Liver (tissue), 9 donors: ENCODE measurements around the gene KLF16. TPM values are rescaled to one million over a fixed set of nuclear protein-coding genes. Genes with fewer than 3 reads are reported as not detected.
A peak's percentile ranks its signal among the peaks of the same experiment; 100 is the strongest.

Experiments
- DNase-seq: peaks from one replicate; pipeline ENCODE4 v3.0.0-alpha.2; 2017; ENCODE audit warnings: low spot score
- H3K27ac ChIP-seq, 2 donors: one replicate each; pipeline ENCODE4 v1.7.0; 2013; ENCODE audit warnings: inconsistent platforms in 2 of 2, low read length in 2 of 2, control low read depth in 1 of 2, low read depth in 1 of 2, mild to moderate bottlenecking in 1 of 2
- H3K27me3 ChIP-seq, 4 donors: one replicate each; pipeline versions ENCODE4 v1.6.1 to v1.7.0; 2013; ENCODE audit warnings: low read length in 3 of 4, inconsistent platforms in 1 of 4, mild to moderate bottlenecking in 1 of 4, moderate library complexity in 1 of 4; ENCODE audit not compliant: control insufficient read depth in 4 of 4, insufficient read depth in 4 of 4
- H3K36me3 ChIP-seq, 4 donors: one replicate each; pipeline versions ENCODE4 v1.6.1 to v1.7.0; 2013; ENCODE audit warnings: low read length in 3 of 4, mild to moderate bottlenecking in 3 of 4, low read depth in 1 of 4, moderate library complexity in 1 of 4; ENCODE audit not compliant: control insufficient read depth in 4 of 4, insufficient read depth in 3 of 4
- H3K4me1 ChIP-seq, 4 donors: one replicate each; pipeline versions ENCODE4 v1.6.1 to v1.7.0; 2013; ENCODE audit warnings: low read length in 3 of 4, mild to moderate bottlenecking in 3 of 4, moderate library complexity in 1 of 4; ENCODE audit not compliant: control insufficient read depth in 4 of 4, insufficient read depth in 4 of 4
- H3K4me3 ChIP-seq, 3 donors: one replicate each; pipeline versions ENCODE4 v1.6.1 to v1.7.0; 2013; ENCODE audit warnings: low read length in 3 of 3, control low read depth in 1 of 3, low read depth in 1 of 3, mild to moderate bottlenecking in 1 of 3
- H3K9ac ChIP-seq, 2 donors: one replicate each; pipeline ENCODE4 v1.7.0; 2013; ENCODE audit warnings: low read length in 2 of 2, mild to moderate bottlenecking in 2 of 2, moderate library complexity in 2 of 2, control low read depth in 1 of 2, low read depth in 1 of 2
- H3K9me3 ChIP-seq, 4 donors: one replicate each; pipeline versions ENCODE4 v1.6.1 to v1.7.0; 2013; ENCODE audit warnings: low read length in 3 of 4; ENCODE audit not compliant: control insufficient read depth in 4 of 4
- FOXA1 ChIP-seq: IDR thresholded peaks from 2 replicates; pipeline ENCODE4 v1.6.1; 2016; ENCODE audit warnings: antibody characterized with exemption
- GABPA ChIP-seq, 2 donors: IDR thresholded peaks in 1 of 2; conservative IDR thresholded peaks in 1 of 2; 2 replicates each; pipeline ENCODE4 v1.6.1; 2016; ENCODE audit warnings: antibody characterized with exemption in 2 of 2, mild to moderate bottlenecking in 1 of 2, moderate library complexity in 1 of 2
- HNF4A ChIP-seq, 2 donors: conservative IDR thresholded peaks; 2 replicates each; pipeline ENCODE4 v1.6.1; 2016; ENCODE audit warnings: antibody characterized with exemption in 2 of 2, mild to moderate bottlenecking in 2 of 2
- HNF4G ChIP-seq: IDR thresholded peaks from 2 replicates; pipeline ENCODE4 v1.6.1; 2016; ENCODE audit warnings: antibody characterized with exemption
- JUND ChIP-seq, 2 donors: IDR thresholded peaks; 2 replicates each; pipeline ENCODE4 v1.6.1; 2016; ENCODE audit warnings: antibody characterized with exemption in 2 of 2
- NR2F2 ChIP-seq: IDR thresholded peaks from 2 replicates; pipeline ENCODE4 v1.6.1; 2016; ENCODE audit warnings: antibody characterized with exemption
- RAD21 ChIP-seq, 2 donors: IDR thresholded peaks; 2 replicates each; pipeline ENCODE4 v1.6.1; 2016; ENCODE audit warnings: antibody characterized with exemption in 2 of 2, mild to moderate bottlenecking in 2 of 2
- RXRA ChIP-seq, 2 donors: IDR thresholded peaks; 2 replicates each; pipeline ENCODE4 v1.6.1; 2017 to 2018; ENCODE audit warnings: antibody characterized with exemption in 2 of 2, mild to moderate bottlenecking in 1 of 2
- SP1 ChIP-seq: IDR thresholded peaks from 2 replicates; pipeline ENCODE4 v1.6.1; 2018; ENCODE audit warnings: antibody characterized with exemption, mild to moderate bottlenecking
- TAF1 ChIP-seq: conservative IDR thresholded peaks from 2 replicates; pipeline ENCODE4 v1.6.1; 2016; ENCODE audit warnings: antibody characterized with exemption, mild to moderate bottlenecking
- YY1 ChIP-seq: IDR thresholded peaks from 2 replicates; pipeline ENCODE4 v1.6.1; 2016; ENCODE audit warnings: antibody characterized with exemption, mild to moderate bottlenecking
- WGBS: extraction: QIAGEN DNeasy Blood & Tissue Kit; methylation state at CpG from one replicate; pipeline ENCODE4 v1.1.7; 2013; 5-methylcytosine and 5-hydroxymethylcytosine counted together
- polyA plus RNA-seq, 2 donors: library from polyadenylated mRNA; stranded (reverse) in 1 of 2; unstranded in 1 of 2; fragments of 200-250 nt in 1 of 2; fragments of >200 nt in 1 of 2; fragmentation: Nextera tagmentation in 1 of 2; extraction: Ambion mirVana in 1 of 2; gene quantifications; one replicate each; pipeline versions ENCODE4 v1.2.1 to v1.2.3, GENCODE V29; 2013 to 2015
- total RNA-seq, 2 donors: library from RNA; depleted of rRNA; stranded (reverse); fragments of >200 nt; gene quantifications; one replicate each; pipeline ENCODE4 v1.2.3, GENCODE V29; 2014
- TF ChIP-seq, protein P1 (sequence below): IDR thresholded peaks from 2 replicates; pipeline ENCODE4 v1.6.1; 2016; ENCODE audit warnings: antibody characterized with exemption
- TF ChIP-seq, protein P2 (sequence below): fragments of 150-350 bp; IDR thresholded peaks from 2 replicates; pipeline ENCODE4 v1.5.1; 2017; ENCODE audit warnings: improper control_type of control experiment, low read depth, low read length; ENCODE audit not compliant: missing input control
- TF ChIP-seq, protein P3 (sequence below): IDR thresholded peaks from 2 replicates; pipeline ENCODE4 v1.6.1; 2016; ENCODE audit warnings: antibody characterized with exemption, mild to moderate bottlenecking
- TF ChIP-seq, protein P4 (sequence below): IDR thresholded peaks from 2 replicates; pipeline ENCODE4 v1.6.1; 2016; ENCODE audit warnings: antibody characterized with exemption
- TF ChIP-seq, protein P5 (sequence below): IDR thresholded peaks from 2 replicates; pipeline ENCODE4 v1.6.1; 2016; ENCODE audit warnings: antibody characterized with exemption
- donor health status: healthy.
- donor health status: healthy.
- donor health status: healthy.
- donor health status: healthy.
- donor health status: healthy.

The KLF16 gene
- total and polyA plus RNA-seq, 4 donors, result 1.2 to 14.8 (median 6.0) TPM

DNA sequence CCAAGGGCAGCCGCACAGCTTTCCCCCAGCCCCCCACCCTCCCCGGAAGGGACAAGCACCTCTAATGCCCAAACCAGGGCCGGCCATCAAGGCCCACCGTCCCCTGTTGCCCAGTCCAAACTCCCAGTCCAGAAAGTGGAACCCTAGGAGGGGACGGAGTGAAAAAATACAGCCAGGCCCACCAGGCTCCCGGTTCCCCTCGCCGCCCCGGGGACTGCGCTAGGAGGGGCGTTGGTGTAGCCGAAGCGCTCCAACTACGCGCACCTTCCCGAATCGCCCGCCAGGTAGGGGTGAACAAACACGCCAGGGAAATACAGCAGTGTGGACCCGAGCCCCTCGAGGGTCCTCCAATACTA, 1.3 kb downstream of the KLF16 start:
- WGBS, result 8% methylated on average over 21 of the region's 21 CpGs
- Histone ChIP-seq H3K36me3 (no peaks in the 10 kb centered on the region), H3K9me3 (no peaks in the 10 kb centered on the region), H3K4me1 (peaks cover 31 to 68% (median 50%) of the 10 kb centered on the region in 4 donors), H3K4me3 (peak overlapping the region; percentile 80 to 94 (median 82)), H3K27me3 (no peaks in the 10 kb centered on the region), H3K9ac (no peak overlapping the region), H3K27ac (peak overlapping the region; percentile 8 to 79)
- TF ChIP-seq, protein P1, sequence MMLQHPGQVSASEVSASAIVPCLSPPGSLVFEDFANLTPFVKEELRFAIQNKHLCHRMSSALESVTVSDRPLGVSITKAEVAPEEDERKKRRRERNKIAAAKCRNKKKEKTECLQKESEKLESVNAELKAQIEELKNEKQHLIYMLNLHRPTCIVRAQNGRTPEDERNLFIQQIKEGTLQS, result no peak
- TF ChIP-seq HNF4G, result no peak
- TF ChIP-seq SP1, result no peak
- TF ChIP-seq RAD21 (IDR thresholded peaks at IDR 0.05), result no peak
- DNase-seq, result no peak

DNA sequence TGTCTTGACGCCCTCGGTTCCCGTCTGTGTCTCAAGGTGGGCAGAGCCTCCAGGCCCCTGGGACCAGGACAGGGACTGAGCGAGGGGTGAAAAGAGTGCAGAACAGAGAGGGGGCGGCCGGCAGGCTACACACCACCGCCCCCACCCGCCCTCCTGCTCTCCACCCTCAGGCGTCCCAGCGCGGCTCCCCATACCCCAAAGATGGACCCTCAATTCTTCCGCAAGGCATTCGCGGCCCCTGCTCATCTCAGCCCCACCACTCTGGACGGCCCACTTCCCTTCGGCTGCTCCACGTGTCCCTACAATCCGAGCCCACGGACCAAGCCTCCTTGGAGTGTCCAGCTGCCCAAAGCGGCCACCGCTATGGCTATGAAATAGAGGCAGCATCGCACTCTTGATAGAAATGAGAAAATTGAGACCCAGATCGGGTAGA, 1.8 kb downstream of the KLF16 start:
- no peak for DNase-seq
- TF ChIP-seq SP1 (no peak), HNF4A (conservative IDR thresholded peaks at IDR 0.05) (no peak), NR2F2 (no peak), JUND (IDR thresholded peaks at IDR 0.05) (no peak), HNF4G (no peak), YY1 (no peak)
- TF ChIP-seq, protein P2, sequence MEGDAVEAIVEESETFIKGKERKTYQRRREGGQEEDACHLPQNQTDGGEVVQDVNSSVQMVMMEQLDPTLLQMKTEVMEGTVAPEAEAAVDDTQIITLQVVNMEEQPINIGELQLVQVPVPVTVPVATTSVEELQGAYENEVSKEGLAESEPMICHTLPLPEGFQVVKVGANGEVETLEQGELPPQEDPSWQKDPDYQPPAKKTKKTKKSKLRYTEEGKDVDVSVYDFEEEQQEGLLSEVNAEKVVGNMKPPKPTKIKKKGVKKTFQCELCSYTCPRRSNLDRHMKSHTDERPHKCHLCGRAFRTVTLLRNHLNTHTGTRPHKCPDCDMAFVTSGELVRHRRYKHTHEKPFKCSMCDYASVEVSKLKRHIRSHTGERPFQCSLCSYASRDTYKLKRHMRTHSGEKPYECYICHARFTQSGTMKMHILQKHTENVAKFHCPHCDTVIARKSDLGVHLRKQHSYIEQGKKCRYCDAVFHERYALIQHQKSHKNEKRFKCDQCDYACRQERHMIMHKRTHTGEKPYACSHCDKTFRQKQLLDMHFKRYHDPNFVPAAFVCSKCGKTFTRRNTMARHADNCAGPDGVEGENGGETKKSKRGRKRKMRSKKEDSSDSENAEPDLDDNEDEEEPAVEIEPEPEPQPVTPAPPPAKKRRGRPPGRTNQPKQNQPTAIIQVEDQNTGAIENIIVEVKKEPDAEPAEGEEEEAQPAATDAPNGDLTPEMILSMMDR, result no peak
- peak overlapping the region in 2 of 3 donors; percentile 80 to 94 for H3K4me3 ChIP-seq
- no peaks in the 10 kb centered on the region for H3K9me3 ChIP-seq
- H3K27me3 ChIP-seq, result no peaks in the 10 kb centered on the region
- WGBS, result 57% methylated on average over 23 of the region's 23 CpGs
- peak overlapping the region; percentile 8 to 79 for H3K27ac ChIP-seq
- peaks cover 33 to 67% (median 49%) of the 10 kb centered on the region in 4 donors for H3K4me1 ChIP-seq
- no peaks in the 10 kb centered on the region for H3K36me3 ChIP-seq
- peak overlapping the region in 1 of 2 donors; percentile 21 for H3K9ac ChIP-seq

DNA sequence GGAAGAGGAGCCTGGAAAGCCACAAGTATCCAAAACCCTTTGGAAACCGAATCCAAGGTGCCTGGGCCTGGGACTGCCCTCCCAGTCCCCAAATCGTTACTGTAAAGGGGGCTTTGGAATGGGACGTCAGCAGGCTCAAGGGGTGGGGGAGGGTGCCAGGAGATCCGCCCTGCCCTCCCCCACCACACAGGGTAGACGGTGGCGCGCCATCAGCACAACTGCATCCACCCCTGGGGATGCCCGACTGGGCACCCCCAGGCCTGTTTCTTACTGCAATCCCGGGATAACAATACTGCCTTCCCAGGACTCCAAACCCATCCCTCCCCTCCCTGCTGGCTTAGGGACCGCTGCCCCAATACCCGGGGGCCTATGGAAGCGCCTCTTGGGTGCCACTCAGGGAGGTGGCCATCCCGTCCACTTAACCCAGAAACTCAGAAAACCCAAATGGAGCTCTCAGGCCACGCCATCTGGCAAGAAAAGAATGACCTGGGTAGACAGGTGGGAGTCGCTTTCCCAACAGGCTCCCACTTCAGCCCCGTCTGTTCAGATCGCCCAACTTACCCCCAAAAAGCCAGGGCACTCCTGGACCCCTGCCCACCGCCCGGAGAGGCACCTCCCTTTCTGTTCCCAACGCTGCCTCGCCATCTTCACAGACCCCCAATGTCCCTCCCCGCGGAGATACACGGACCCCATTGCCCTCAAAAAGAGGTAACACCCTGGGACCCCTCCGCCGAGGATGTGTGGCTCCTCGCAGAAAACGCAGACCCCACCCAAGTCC, 2.4 kb downstream of the KLF16 start:
- Histone ChIP-seq H3K4me3 (peak overlapping the region in 1 of 3 donors; percentile 94), H3K27ac (peak overlapping the region; percentile 74 to 79), H3K4me1 (peaks cover 34 to 73% (median 53%) of the 10 kb centered on the region in 4 donors), H3K36me3 (no peaks in the 10 kb centered on the region), H3K9ac (peak overlapping the region in 1 of 2 donors; percentile 21), H3K27me3 (no peaks in the 10 kb centered on the region), H3K9me3 (no peaks in the 10 kb centered on the region)
- no peak for DNase-seq
- 74% methylated on average over 28 of the region's 28 CpGs for WGBS
- TF ChIP-seq FOXA1 (no peak), YY1 (no peak), NR2F2 (no peak), SP1 (no peak), RXRA (IDR thresholded peaks at IDR 0.05) (no peak), GABPA (IDR thresholded peaks at IDR 0.05 in 1 of 2, conservative IDR thresholded peaks at IDR 0.05 in 1 of 2) (no peak), JUND (IDR thresholded peaks at IDR 0.05) (no peak), HNF4A (conservative IDR thresholded peaks at IDR 0.05) (no peak), TAF1 (no peak)
- TF ChIP-seq, protein P3, sequence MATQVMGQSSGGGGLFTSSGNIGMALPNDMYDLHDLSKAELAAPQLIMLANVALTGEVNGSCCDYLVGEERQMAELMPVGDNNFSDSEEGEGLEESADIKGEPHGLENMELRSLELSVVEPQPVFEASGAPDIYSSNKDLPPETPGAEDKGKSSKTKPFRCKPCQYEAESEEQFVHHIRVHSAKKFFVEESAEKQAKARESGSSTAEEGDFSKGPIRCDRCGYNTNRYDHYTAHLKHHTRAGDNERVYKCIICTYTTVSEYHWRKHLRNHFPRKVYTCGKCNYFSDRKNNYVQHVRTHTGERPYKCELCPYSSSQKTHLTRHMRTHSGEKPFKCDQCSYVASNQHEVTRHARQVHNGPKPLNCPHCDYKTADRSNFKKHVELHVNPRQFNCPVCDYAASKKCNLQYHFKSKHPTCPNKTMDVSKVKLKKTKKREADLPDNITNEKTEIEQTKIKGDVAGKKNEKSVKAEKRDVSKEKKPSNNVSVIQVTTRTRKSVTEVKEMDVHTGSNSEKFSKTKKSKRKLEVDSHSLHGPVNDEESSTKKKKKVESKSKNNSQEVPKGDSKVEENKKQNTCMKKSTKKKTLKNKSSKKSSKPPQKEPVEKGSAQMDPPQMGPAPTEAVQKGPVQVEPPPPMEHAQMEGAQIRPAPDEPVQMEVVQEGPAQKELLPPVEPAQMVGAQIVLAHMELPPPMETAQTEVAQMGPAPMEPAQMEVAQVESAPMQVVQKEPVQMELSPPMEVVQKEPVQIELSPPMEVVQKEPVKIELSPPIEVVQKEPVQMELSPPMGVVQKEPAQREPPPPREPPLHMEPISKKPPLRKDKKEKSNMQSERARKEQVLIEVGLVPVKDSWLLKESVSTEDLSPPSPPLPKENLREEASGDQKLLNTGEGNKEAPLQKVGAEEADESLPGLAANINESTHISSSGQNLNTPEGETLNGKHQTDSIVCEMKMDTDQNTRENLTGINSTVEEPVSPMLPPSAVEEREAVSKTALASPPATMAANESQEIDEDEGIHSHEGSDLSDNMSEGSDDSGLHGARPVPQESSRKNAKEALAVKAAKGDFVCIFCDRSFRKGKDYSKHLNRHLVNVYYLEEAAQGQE, result no peak
- TF ChIP-seq, protein P4, sequence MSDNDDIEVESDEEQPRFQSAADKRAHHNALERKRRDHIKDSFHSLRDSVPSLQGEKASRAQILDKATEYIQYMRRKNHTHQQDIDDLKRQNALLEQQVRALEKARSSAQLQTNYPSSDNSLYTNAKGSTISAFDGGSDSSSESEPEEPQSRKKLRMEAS, result no peak
- TF ChIP-seq, protein P2, result no peak
- TF ChIP-seq, protein P5, sequence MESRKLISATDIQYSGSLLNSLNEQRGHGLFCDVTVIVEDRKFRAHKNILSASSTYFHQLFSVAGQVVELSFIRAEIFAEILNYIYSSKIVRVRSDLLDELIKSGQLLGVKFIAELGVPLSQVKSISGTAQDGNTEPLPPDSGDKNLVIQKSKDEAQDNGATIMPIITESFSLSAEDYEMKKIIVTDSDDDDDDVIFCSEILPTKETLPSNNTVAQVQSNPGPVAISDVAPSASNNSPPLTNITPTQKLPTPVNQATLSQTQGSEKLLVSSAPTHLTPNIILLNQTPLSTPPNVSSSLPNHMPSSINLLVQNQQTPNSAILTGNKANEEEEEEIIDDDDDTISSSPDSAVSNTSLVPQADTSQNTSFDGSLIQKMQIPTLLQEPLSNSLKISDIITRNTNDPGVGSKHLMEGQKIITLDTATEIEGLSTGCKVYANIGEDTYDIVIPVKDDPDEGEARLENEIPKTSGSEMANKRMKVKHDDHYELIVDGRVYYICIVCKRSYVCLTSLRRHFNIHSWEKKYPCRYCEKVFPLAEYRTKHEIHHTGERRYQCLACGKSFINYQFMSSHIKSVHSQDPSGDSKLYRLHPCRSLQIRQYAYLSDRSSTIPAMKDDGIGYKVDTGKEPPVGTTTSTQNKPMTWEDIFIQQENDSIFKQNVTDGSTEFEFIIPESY, result no peak
